HepG2 (cell line): ENCODE data around the gene FCRL5. TPM values are rescaled to one million over a fixed set of nuclear protein-coding genes. Genes with fewer than 3 reads are reported as not detected.

ENCODE experiments used
- ATAC-seq: fragments of 200-7000 bp; cut with Tn5 transposase; 3 replicates; pipeline ENCODE4 v1.9.1; 2020; ENCODE audit warnings: mild to moderate bottlenecking, moderate library complexity
- BruUV-seq: library from RNA; stranded (reverse); fragments of 400-500 nt; replicated peaks from 2 replicates; lab custom pipeline; 2021; lab: Mats Ljungman, UMichigan
- CTCF ChIA-PET: fragments of 300-600 bp; formaldehyde crosslinking; extraction: SDS; loops from one replicate; lab custom pipeline; 2021; ENCODE audit warnings: low total read pairs, inconsistent platforms, low intra/inter-chr PET ratio; lab: Yijun Ruan, JAX
- POLR2A ChIA-PET: fragments of 350-600 bp; sonication (Branson Sonifier 250); formaldehyde crosslinking; loops from one replicate; lab custom pipeline; 2020; ENCODE audit warnings: antibody characterized with exemption, inconsistent platforms; lab: Yijun Ruan, JAX
- DNase-seq: peaks from one replicate; pipeline ENCODE4 v3.0.0-alpha.2; 2015; ENCODE audit warnings: low spot score
- FAIRE-seq: peaks from 3 replicates; lab custom pipeline; 2011; peaks lifted over from hg19 to GRCh38; lab: Jason Lieb, UNC
- H2AFZ ChIP-seq: one replicate; pipeline ENCODE4 v1.6.1; 2011; ENCODE audit warnings: low read length, inconsistent platforms
- H3K27ac ChIP-seq: fragments of 300-600 bp; 3 replicates; pipeline ENCODE4 v1.8.0; 2011; ENCODE audit warnings: mixed run types, mild to moderate bottlenecking, mixed read lengths, low read length, inconsistent platforms; ENCODE audit not compliant: insufficient read depth; ENCODE audit errors: extremely low read length
- H3K27me3 ChIP-seq, 2 experiments: fragments of 200-600 bp in 1 of 2; 2 replicates in 1 of 2; 3 replicates in 1 of 2; pipeline versions ENCODE4 v1.6.0 to v1.8.0; 2011; ENCODE audit warnings: low read length in 2 of 2, mild to moderate bottlenecking in 2 of 2, moderate library complexity in 2 of 2, inconsistent platforms in 1 of 2; ENCODE audit not compliant: insufficient read depth in 2 of 2, control insufficient read depth in 1 of 2
- H3K36me3 ChIP-seq, 2 experiments: fragments of 200-600 bp in 1 of 2; replicated peaks in 1 of 2; 2 replicates in 1 of 2; 3 replicates in 1 of 2; pipeline versions ENCODE4 v1.5.1 to v1.8.0; 2011; ENCODE audit warnings: low read length in 2 of 2, inconsistent platforms in 1 of 2; ENCODE audit not compliant: insufficient read depth in 2 of 2, control insufficient read depth in 1 of 2
- H3K4me1 ChIP-seq: 2 replicates; pipeline ENCODE4 v1.5.1; 2012; ENCODE audit warnings: low read length, inconsistent platforms; ENCODE audit not compliant: insufficient read depth
- H3K4me2 ChIP-seq: 2 replicates; pipeline ENCODE4 v1.6.0; 2011; ENCODE audit warnings: low read depth, low read length, inconsistent platforms
- H3K4me3 ChIP-seq, 3 experiments: fragments of 200-600 bp in 1 of 3; sonication (generic), shearing (Covaris generic) in 1 of 3; replicated peaks in 1 of 3; 2 replicates each; pipeline ENCODE4 v1.5.1; 2011 to 2016; ENCODE audit warnings: low read length in 3 of 3, inconsistent platforms in 2 of 3, low read depth in 2 of 3, mild to moderate bottlenecking in 2 of 3, control low read depth in 1 of 3, mixed read lengths in 1 of 3; ENCODE audit not compliant: insufficient read depth in 1 of 3
- H3K79me2 ChIP-seq: one replicate; pipeline ENCODE4 v1.6.1; 2011; ENCODE audit warnings: low read length, inconsistent platforms; ENCODE audit not compliant: insufficient read depth
- H3K9ac ChIP-seq: 2 replicates; pipeline ENCODE4 v1.6.0; 2011; ENCODE audit warnings: mild to moderate bottlenecking, low read depth, low read length, inconsistent platforms; ENCODE audit not compliant: insufficient read depth
- H3K9me3 ChIP-seq: 2 replicates; pipeline ENCODE4 v1.5.1; 2012; ENCODE audit warnings: mild to moderate bottlenecking, low read length
- H4K20me1 ChIP-seq: 2 replicates; pipeline ENCODE4 v1.6.0; 2011; ENCODE audit warnings: inconsistent platforms, mild to moderate bottlenecking, low read length, moderate library complexity; ENCODE audit not compliant: insufficient read depth
- BCL6 ChIP-seq: IDR thresholded peaks from 2 replicates; pipeline ENCODE4 v1.6.1; 2016; ENCODE audit warnings: missing genetic modification reagents, missing compliant biosample characterization
- CAMTA2 ChIP-seq: sonication (generic); formaldehyde crosslinking; IDR thresholded peaks from 2 replicates; pipeline ENCODE4 v1.4.0; 2020; ENCODE audit warnings: mild to moderate bottlenecking, missing genetic modification reagents, borderline replicate concordance
- DZIP1 ChIP-seq: sonication (generic); formaldehyde crosslinking; IDR thresholded peaks from 2 replicates; pipeline ENCODE4 v1.5.0; 2020; ENCODE audit warnings: mild to moderate bottlenecking, missing genetic modification reagents
- FUBP1 ChIP-seq: sonication (generic); formaldehyde crosslinking; IDR thresholded peaks from 2 replicates; pipeline ENCODE4 v1.5.1; 2020; ENCODE audit warnings: missing genetic modification reagents, mild to moderate bottlenecking, borderline replicate concordance
- GFI1 ChIP-seq: sonication (generic); formaldehyde crosslinking; IDR thresholded peaks from 2 replicates; pipeline ENCODE4 v1.5.0; 2020; ENCODE audit warnings: missing genetic modification reagents, mild to moderate bottlenecking, borderline replicate concordance
- MATR3 ChIP-seq: sonication (generic); formaldehyde crosslinking; IDR thresholded peaks from 2 replicates; pipeline ENCODE4 v1.4.0; 2020; ENCODE audit warnings: missing genetic modification reagents
- MEF2D ChIP-seq: sonication (generic); formaldehyde crosslinking; IDR thresholded peaks from 2 replicates; pipeline ENCODE4 v1.5.1; 2020; ENCODE audit warnings: mild to moderate bottlenecking, missing genetic modification reagents
- SMAD9 ChIP-seq: sonication (generic); formaldehyde crosslinking; IDR thresholded peaks from 2 replicates; pipeline ENCODE4 v1.5.1; 2020; ENCODE audit warnings: mild to moderate bottlenecking, missing genetic modification reagents
- ZNF414 ChIP-seq: sonication (generic); formaldehyde crosslinking; IDR thresholded peaks from 2 replicates; pipeline ENCODE4 v1.5.0; 2020; ENCODE audit warnings: missing genetic modification reagents
- ZNF430 ChIP-seq: sonication (generic); formaldehyde crosslinking; IDR thresholded peaks from 2 replicates; pipeline ENCODE4 v1.9.0; 2021; ENCODE audit warnings: mild to moderate bottlenecking, missing genetic modification reagents
- ZZZ3 ChIP-seq: sonication (generic); formaldehyde crosslinking; IDR thresholded peaks from 2 replicates; pipeline ENCODE4 v1.4.0; 2020; ENCODE audit warnings: missing genetic modification reagents, mild to moderate bottlenecking, borderline replicate concordance
- WGBS: methylation state at CpG from one replicate; pipeline ENCODE4 v1.1.6; 2017; ENCODE audit warnings: low lambda C conversion rate; 5-methylcytosine and 5-hydroxymethylcytosine counted together
- in situ Hi-C: cut with HindIII; loops from 2 replicates; pipeline ENCODE4 v1.10.0; 2017; ENCODE audit warnings: low pct_unique_long_range_greater_than_20kb; ENCODE audit not compliant: extremely low pct_ligation_motif_present
- intact Hi-C: fragments of 100-400 bp; cut with micrococcal nuclease; formaldehyde crosslinking; loops from one replicate; pipeline ENCODE4 v1.10.0; 2022; ENCODE audit not compliant: unreplicated experiment
- polyA plus RNA-seq, 8 experiments: library from polyadenylated mRNA; depleted of rRNA in 3 of 8; stranded (reverse) in 7 of 8; unstranded in 1 of 8; fragments of >200 nt; fragmentation: Illumina TruSeq in 4 of 8; extraction: Trizol in 4 of 8; gene quantifications; 2 replicates each; pipeline versions ENCODE4 v1.2.1 to v1.2.3, GENCODE V29; 2011 to 2016; ENCODE audit warnings: low read depth in 4 of 8, missing spikeins in 1 of 8, mixed read lengths in 1 of 8; ENCODE audit not compliant: insufficient read depth in 1 of 8
- total RNA-seq, 5 experiments: library from RNA; depleted of rRNA; stranded (reverse); fragments of >200 nt; fragmentation: Illumina TruSeq; extraction: Trizol; gene quantifications; 2 replicates each; pipeline ENCODE4 v1.2.3, GENCODE V29; 2016; ENCODE audit warnings: low read depth in 1 of 5

Gene FCRL5
- total and polyA plus RNA-seq, 2 of the 13 experiments (the other 11 are each of a cell fraction or from before 2014, with no cell fraction given): not detected

- H4K20me1 ChIP-seq: no peaks in the 10 kb centered on the region
- H3K9ac ChIP-seq: no peak overlapping the region
- WGBS: 87% methylated on average over 1 of the region's 1 CpG
- DNase-seq (no peak), ATAC-seq (no peak), FAIRE-seq (no peak)
- H3K36me3 ChIP-seq: no peaks in the 10 kb centered on the region
- ChIA-PET CTCF (no interaction called here), POLR2A (no interaction called here)
- no peak overlapping the region for H3K4me3 ChIP-seq
- H3K27me3 ChIP-seq: no peaks in the 10 kb centered on the region; a peak in 1 of 5 replicates
- intact Hi-C loops (no loop called here), in situ Hi-C loops (no loop called here)
- no peaks in the 10 kb centered on the region for H3K9me3 ChIP-seq
- BruUV-seq: no TSS peak
- no peak overlapping the region for H3K27ac ChIP-seq
- H3K4me2 ChIP-seq: no peak overlapping the region
- no peak overlapping the region for H2AFZ ChIP-seq
- no peaks in the 10 kb centered on the region for H3K4me1 ChIP-seq
- TF ChIP-seq MATR3 (CRISPR knock-in tag) (no peak), CAMTA2 (CRISPR knock-in tag) (no peak), BCL6 (CRISPR knock-in tag) (no peak), MEF2D (CRISPR knock-in tag) (no peak), ZNF414 (CRISPR knock-in tag) (no peak), GFI1 (CRISPR knock-in tag) (no peak), SMAD9 (CRISPR knock-in tag) (no peak), FUBP1 (no peak), ZNF430 (CRISPR knock-in tag) (no peak), DZIP1 (no peak), ZZZ3 (CRISPR knock-in tag) (no peak)
- H3K79me2 ChIP-seq: no peaks in the 10 kb centered on the region
Observed at GRCh38 chr1:157600236-157600635, 47.9 kb upstream of the FCRL5 start.
